Uterus (tissue), 2 donors: ENCODE results near the gene ZAP70.

Source experiments
- POLR2A ChIP-seq, 2 donors: fragments of 450-650 bp; IDR thresholded peaks; one replicate each; pipeline ENCODE4 v1.6.1; 2016; ENCODE audit warnings: antibody characterized with exemption in 2 of 2, mild to moderate bottlenecking in 1 of 2, moderate library complexity in 1 of 2
- TF ChIP-seq, protein P1 (sequence below), 4 experiments: fragments of 200-600 bp in 2 of 4; fragments of 450-650 bp in 2 of 4; sonication (generic) in 2 of 4; IDR thresholded peaks; one replicate each; pipeline ENCODE4 v1.5.1; 2016 to 2019; ENCODE audit warnings: antibody characterized with exemption in 4 of 4, mild to moderate bottlenecking in 2 of 4, moderate library complexity in 1 of 4

DNA sequence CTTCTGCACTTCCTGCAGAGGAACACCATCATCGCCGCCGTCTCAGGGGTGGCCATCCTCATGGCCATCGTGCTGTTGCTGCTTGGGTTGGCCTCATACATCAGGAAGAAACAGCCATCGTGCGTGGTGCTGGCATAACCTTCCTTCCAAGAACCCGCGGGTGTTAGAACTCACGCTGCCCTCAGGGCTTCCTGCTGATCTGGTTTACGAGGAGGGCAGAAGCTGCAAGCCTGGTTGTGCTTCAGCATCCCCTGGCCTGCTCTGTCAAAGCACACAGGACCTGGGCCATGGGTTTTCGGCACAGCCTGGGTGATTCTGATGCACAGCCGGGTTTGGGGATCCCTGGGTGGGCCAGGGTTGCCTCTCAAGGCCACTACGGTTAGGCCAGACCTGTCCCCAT is 12.2 kb upstream of the ZAP70 start:
- TF ChIP-seq, protein P1, sequence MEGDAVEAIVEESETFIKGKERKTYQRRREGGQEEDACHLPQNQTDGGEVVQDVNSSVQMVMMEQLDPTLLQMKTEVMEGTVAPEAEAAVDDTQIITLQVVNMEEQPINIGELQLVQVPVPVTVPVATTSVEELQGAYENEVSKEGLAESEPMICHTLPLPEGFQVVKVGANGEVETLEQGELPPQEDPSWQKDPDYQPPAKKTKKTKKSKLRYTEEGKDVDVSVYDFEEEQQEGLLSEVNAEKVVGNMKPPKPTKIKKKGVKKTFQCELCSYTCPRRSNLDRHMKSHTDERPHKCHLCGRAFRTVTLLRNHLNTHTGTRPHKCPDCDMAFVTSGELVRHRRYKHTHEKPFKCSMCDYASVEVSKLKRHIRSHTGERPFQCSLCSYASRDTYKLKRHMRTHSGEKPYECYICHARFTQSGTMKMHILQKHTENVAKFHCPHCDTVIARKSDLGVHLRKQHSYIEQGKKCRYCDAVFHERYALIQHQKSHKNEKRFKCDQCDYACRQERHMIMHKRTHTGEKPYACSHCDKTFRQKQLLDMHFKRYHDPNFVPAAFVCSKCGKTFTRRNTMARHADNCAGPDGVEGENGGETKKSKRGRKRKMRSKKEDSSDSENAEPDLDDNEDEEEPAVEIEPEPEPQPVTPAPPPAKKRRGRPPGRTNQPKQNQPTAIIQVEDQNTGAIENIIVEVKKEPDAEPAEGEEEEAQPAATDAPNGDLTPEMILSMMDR (IDR thresholded peaks at IDR 0.05), result no peak
- no peak for TF ChIP-seq POLR2A (IDR thresholded peaks at IDR 0.05)
